Liver (tissue), 9 donors: ENCODE data around the gene SLC35B1. TPM values are rescaled to one million over a fixed set of nuclear protein-coding genes. Genes with fewer than 3 reads are reported as not detected.

Experiments used
- DNase-seq: peaks from one replicate; pipeline ENCODE4 v3.0.0-alpha.2; 2017; ENCODE audit warnings: low spot score
- H3K27ac ChIP-seq, 2 donors: one replicate each; pipeline ENCODE4 v1.7.0; 2013; ENCODE audit warnings: inconsistent platforms in 2 of 2, low read length in 2 of 2, control low read depth in 1 of 2, low read depth in 1 of 2, mild to moderate bottlenecking in 1 of 2
- H3K27me3 ChIP-seq, 4 donors: one replicate each; pipeline versions ENCODE4 v1.6.1 to v1.7.0; 2013; ENCODE audit warnings: low read length in 3 of 4, inconsistent platforms in 1 of 4, mild to moderate bottlenecking in 1 of 4, moderate library complexity in 1 of 4; ENCODE audit not compliant: control insufficient read depth in 4 of 4, insufficient read depth in 4 of 4
- H3K36me3 ChIP-seq, 4 donors: one replicate each; pipeline versions ENCODE4 v1.6.1 to v1.7.0; 2013; ENCODE audit warnings: low read length in 3 of 4, mild to moderate bottlenecking in 3 of 4, low read depth in 1 of 4, moderate library complexity in 1 of 4; ENCODE audit not compliant: control insufficient read depth in 4 of 4, insufficient read depth in 3 of 4
- H3K4me1 ChIP-seq, 4 donors: one replicate each; pipeline versions ENCODE4 v1.6.1 to v1.7.0; 2013; ENCODE audit warnings: low read length in 3 of 4, mild to moderate bottlenecking in 3 of 4, moderate library complexity in 1 of 4; ENCODE audit not compliant: control insufficient read depth in 4 of 4, insufficient read depth in 4 of 4
- H3K4me3 ChIP-seq, 3 donors: one replicate each; pipeline versions ENCODE4 v1.6.1 to v1.7.0; 2013; ENCODE audit warnings: low read length in 3 of 3, control low read depth in 1 of 3, low read depth in 1 of 3, mild to moderate bottlenecking in 1 of 3
- H3K9ac ChIP-seq, 2 donors: one replicate each; pipeline ENCODE4 v1.7.0; 2013; ENCODE audit warnings: low read length in 2 of 2, mild to moderate bottlenecking in 2 of 2, moderate library complexity in 2 of 2, control low read depth in 1 of 2, low read depth in 1 of 2
- H3K9me3 ChIP-seq, 4 donors: one replicate each; pipeline versions ENCODE4 v1.6.1 to v1.7.0; 2013; ENCODE audit warnings: low read length in 3 of 4; ENCODE audit not compliant: control insufficient read depth in 4 of 4
- ATF3 ChIP-seq: IDR thresholded peaks from 2 replicates; pipeline ENCODE4 v1.6.1; 2016; ENCODE audit warnings: antibody characterized with exemption
- EGR1 ChIP-seq, 2 donors: IDR thresholded peaks; 2 replicates each; pipeline ENCODE4 v1.6.1; 2016 to 2018; ENCODE audit warnings: antibody characterized with exemption in 2 of 2, low read depth in 2 of 2
- FOXA1 ChIP-seq: IDR thresholded peaks from 2 replicates; pipeline ENCODE4 v1.6.1; 2016; ENCODE audit warnings: antibody characterized with exemption
- FOXA2 ChIP-seq: IDR thresholded peaks from 2 replicates; pipeline ENCODE4 v1.6.1; 2016; ENCODE audit warnings: antibody characterized with exemption
- GABPA ChIP-seq, 2 donors: IDR thresholded peaks in 1 of 2; conservative IDR thresholded peaks in 1 of 2; 2 replicates each; pipeline ENCODE4 v1.6.1; 2016; ENCODE audit warnings: antibody characterized with exemption in 2 of 2, mild to moderate bottlenecking in 1 of 2, moderate library complexity in 1 of 2
- HNF4A ChIP-seq, 2 donors: conservative IDR thresholded peaks; 2 replicates each; pipeline ENCODE4 v1.6.1; 2016; ENCODE audit warnings: antibody characterized with exemption in 2 of 2, mild to moderate bottlenecking in 2 of 2
- HNF4G ChIP-seq: IDR thresholded peaks from 2 replicates; pipeline ENCODE4 v1.6.1; 2016; ENCODE audit warnings: antibody characterized with exemption
- JUND ChIP-seq, 2 donors: IDR thresholded peaks; 2 replicates each; pipeline ENCODE4 v1.6.1; 2016; ENCODE audit warnings: antibody characterized with exemption in 2 of 2
- NR2F2 ChIP-seq: IDR thresholded peaks from 2 replicates; pipeline ENCODE4 v1.6.1; 2016; ENCODE audit warnings: antibody characterized with exemption
- RAD21 ChIP-seq, 2 donors: IDR thresholded peaks; 2 replicates each; pipeline ENCODE4 v1.6.1; 2016; ENCODE audit warnings: antibody characterized with exemption in 2 of 2, mild to moderate bottlenecking in 2 of 2
- RXRA ChIP-seq, 2 donors: IDR thresholded peaks; 2 replicates each; pipeline ENCODE4 v1.6.1; 2017 to 2018; ENCODE audit warnings: antibody characterized with exemption in 2 of 2, mild to moderate bottlenecking in 1 of 2
- SP1 ChIP-seq: IDR thresholded peaks from 2 replicates; pipeline ENCODE4 v1.6.1; 2018; ENCODE audit warnings: antibody characterized with exemption, mild to moderate bottlenecking
- TAF1 ChIP-seq: conservative IDR thresholded peaks from 2 replicates; pipeline ENCODE4 v1.6.1; 2016; ENCODE audit warnings: antibody characterized with exemption, mild to moderate bottlenecking
- YY1 ChIP-seq: IDR thresholded peaks from 2 replicates; pipeline ENCODE4 v1.6.1; 2016; ENCODE audit warnings: antibody characterized with exemption, mild to moderate bottlenecking
- WGBS: extraction: QIAGEN DNeasy Blood & Tissue Kit; methylation state at CpG from one replicate; pipeline ENCODE4 v1.1.7; 2013; 5-methylcytosine and 5-hydroxymethylcytosine counted together
- polyA plus RNA-seq, 2 donors: library from polyadenylated mRNA; stranded (reverse) in 1 of 2; unstranded in 1 of 2; fragments of 200-250 nt in 1 of 2; fragments of >200 nt in 1 of 2; fragmentation: Nextera tagmentation in 1 of 2; extraction: Ambion mirVana in 1 of 2; gene quantifications; one replicate each; pipeline versions ENCODE4 v1.2.1 to v1.2.3, GENCODE V29; 2013 to 2015
- total RNA-seq, 2 donors: library from RNA; depleted of rRNA; stranded (reverse); fragments of >200 nt; gene quantifications; one replicate each; pipeline ENCODE4 v1.2.3, GENCODE V29; 2014
- TF ChIP-seq, protein P1 (sequence below): IDR thresholded peaks from 2 replicates; pipeline ENCODE4 v1.6.1; 2016; ENCODE audit warnings: antibody characterized with exemption
- TF ChIP-seq, protein P2 (sequence below): IDR thresholded peaks from 2 replicates; pipeline ENCODE4 v1.6.1; 2016; ENCODE audit warnings: antibody characterized with exemption
- TF ChIP-seq, protein P3 (sequence below): IDR thresholded peaks from 2 replicates; pipeline ENCODE4 v1.6.1; 2016; ENCODE audit warnings: antibody characterized with exemption, mild to moderate bottlenecking
- TF ChIP-seq, protein P4 (sequence below): fragments of 150-350 bp; IDR thresholded peaks from 2 replicates; pipeline ENCODE4 v1.5.1; 2017; ENCODE audit warnings: improper control_type of control experiment, low read depth, low read length; ENCODE audit not compliant: missing input control
- donor health status: healthy.
- donor health status: healthy.
- donor health status: healthy.
- donor health status: healthy.
- donor health status: healthy.

Gene SLC35B1
- total and polyA plus RNA-seq, 4 donors, result 29.8 to 90.1 (median 76.8) TPM

- TF ChIP-seq, protein P1, sequence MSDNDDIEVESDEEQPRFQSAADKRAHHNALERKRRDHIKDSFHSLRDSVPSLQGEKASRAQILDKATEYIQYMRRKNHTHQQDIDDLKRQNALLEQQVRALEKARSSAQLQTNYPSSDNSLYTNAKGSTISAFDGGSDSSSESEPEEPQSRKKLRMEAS, result no peak
Measured at GRCh38 chr17:49747632-49748031, 39.9 kb upstream of the SLC35B1 start (continued).

DNA sequence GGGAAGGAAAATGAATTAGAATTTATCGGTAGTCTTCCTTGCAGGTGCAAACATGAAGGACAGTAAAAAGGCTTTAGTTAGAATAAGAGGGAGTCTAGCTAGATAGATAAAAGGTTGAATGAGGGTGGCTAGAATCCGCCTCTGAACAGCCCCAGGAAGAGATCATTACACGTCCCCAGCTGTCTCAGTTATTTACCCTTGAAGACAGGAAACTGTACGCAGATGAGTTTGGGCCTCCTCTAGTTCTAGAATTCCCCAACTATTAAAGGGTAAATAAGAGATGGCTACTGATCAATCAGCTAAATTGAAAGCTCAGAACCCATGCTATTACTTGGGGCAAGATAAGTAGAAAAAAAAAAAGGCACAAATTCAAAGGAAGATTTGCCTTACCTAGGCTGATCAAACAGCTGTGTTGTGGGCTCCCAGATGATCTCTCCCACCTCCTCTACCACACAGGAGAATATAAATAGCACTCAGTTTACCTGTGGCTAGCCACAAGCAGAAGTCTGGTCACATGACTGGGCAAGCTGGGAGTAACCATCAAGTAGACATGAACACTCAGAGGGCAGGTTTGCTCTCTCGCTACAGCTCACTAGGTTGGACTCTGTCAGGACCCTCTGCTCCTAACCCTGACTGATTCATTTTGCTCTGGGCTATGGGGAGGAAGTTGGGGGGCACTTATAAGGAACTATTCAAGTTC, 39.2 kb upstream of the SLC35B1 start:
- Histone ChIP-seq H3K9ac (peak overlapping the region in 1 of 2 donors; percentile 25), H3K9me3 (no peaks in the 10 kb centered on the region), H3K27me3 (no peaks in the 10 kb centered on the region), H3K27ac (peak overlapping the region; percentile 27 to 53), H3K4me3 (no peak overlapping the region), H3K36me3 (no peaks in the 10 kb centered on the region), H3K4me1 (peaks cover 6 to 28% (median 22%) of the 10 kb centered on the region in 4 donors)
- DNase-seq, result no peak
- 73% methylated on average over 5 of the region's 5 CpGs for whole genome bisulfite sequencing
- TF ChIP-seq YY1 (no peak), TAF1 (no peak), FOXA2 (no peak), HNF4G (no peak), JUND (IDR thresholded peaks at IDR 0.05) (no peak), FOXA1 (no peak), EGR1 (IDR thresholded peaks at IDR 0.05; ENCODE audit: low read depth in 2 of 2) (no peak), RAD21 (IDR thresholded peaks at IDR 0.05) (no peak), RXRA (IDR thresholded peaks at IDR 0.05) (no peak), GABPA (IDR thresholded peaks at IDR 0.05 in 1 of 2, conservative IDR thresholded peaks at IDR 0.05 in 1 of 2) (no peak), HNF4A (conservative IDR thresholded peaks at IDR 0.05) (no peak), ATF3 (no peak), SP1 (no peak), NR2F2 (no peak)
- TF ChIP-seq, protein P2, sequence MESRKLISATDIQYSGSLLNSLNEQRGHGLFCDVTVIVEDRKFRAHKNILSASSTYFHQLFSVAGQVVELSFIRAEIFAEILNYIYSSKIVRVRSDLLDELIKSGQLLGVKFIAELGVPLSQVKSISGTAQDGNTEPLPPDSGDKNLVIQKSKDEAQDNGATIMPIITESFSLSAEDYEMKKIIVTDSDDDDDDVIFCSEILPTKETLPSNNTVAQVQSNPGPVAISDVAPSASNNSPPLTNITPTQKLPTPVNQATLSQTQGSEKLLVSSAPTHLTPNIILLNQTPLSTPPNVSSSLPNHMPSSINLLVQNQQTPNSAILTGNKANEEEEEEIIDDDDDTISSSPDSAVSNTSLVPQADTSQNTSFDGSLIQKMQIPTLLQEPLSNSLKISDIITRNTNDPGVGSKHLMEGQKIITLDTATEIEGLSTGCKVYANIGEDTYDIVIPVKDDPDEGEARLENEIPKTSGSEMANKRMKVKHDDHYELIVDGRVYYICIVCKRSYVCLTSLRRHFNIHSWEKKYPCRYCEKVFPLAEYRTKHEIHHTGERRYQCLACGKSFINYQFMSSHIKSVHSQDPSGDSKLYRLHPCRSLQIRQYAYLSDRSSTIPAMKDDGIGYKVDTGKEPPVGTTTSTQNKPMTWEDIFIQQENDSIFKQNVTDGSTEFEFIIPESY, result no peak
- TF ChIP-seq, protein P1, result no peak
- TF ChIP-seq, protein P3, sequence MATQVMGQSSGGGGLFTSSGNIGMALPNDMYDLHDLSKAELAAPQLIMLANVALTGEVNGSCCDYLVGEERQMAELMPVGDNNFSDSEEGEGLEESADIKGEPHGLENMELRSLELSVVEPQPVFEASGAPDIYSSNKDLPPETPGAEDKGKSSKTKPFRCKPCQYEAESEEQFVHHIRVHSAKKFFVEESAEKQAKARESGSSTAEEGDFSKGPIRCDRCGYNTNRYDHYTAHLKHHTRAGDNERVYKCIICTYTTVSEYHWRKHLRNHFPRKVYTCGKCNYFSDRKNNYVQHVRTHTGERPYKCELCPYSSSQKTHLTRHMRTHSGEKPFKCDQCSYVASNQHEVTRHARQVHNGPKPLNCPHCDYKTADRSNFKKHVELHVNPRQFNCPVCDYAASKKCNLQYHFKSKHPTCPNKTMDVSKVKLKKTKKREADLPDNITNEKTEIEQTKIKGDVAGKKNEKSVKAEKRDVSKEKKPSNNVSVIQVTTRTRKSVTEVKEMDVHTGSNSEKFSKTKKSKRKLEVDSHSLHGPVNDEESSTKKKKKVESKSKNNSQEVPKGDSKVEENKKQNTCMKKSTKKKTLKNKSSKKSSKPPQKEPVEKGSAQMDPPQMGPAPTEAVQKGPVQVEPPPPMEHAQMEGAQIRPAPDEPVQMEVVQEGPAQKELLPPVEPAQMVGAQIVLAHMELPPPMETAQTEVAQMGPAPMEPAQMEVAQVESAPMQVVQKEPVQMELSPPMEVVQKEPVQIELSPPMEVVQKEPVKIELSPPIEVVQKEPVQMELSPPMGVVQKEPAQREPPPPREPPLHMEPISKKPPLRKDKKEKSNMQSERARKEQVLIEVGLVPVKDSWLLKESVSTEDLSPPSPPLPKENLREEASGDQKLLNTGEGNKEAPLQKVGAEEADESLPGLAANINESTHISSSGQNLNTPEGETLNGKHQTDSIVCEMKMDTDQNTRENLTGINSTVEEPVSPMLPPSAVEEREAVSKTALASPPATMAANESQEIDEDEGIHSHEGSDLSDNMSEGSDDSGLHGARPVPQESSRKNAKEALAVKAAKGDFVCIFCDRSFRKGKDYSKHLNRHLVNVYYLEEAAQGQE, result no peak
- TF ChIP-seq, protein P4, sequence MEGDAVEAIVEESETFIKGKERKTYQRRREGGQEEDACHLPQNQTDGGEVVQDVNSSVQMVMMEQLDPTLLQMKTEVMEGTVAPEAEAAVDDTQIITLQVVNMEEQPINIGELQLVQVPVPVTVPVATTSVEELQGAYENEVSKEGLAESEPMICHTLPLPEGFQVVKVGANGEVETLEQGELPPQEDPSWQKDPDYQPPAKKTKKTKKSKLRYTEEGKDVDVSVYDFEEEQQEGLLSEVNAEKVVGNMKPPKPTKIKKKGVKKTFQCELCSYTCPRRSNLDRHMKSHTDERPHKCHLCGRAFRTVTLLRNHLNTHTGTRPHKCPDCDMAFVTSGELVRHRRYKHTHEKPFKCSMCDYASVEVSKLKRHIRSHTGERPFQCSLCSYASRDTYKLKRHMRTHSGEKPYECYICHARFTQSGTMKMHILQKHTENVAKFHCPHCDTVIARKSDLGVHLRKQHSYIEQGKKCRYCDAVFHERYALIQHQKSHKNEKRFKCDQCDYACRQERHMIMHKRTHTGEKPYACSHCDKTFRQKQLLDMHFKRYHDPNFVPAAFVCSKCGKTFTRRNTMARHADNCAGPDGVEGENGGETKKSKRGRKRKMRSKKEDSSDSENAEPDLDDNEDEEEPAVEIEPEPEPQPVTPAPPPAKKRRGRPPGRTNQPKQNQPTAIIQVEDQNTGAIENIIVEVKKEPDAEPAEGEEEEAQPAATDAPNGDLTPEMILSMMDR, result no peak
